Urothelium cell line (cell line): ENCODE data around the gene CDK18.
"Not testable (repeated sequence)": the region's sequence is repeated elsewhere in the genome, so short reads cannot be mapped to it uniquely, and the experiment has no call there.

Experiments used
- DNase-seq: peaks from one replicate; pipeline ENCODE4 v3.0.0; 2011; ENCODE audit warnings: low spot score, mixed read lengths
- FAIRE-seq: peaks from 2 replicates; lab custom pipeline; 2011; peaks lifted over from hg19 to GRCh38; lab: Jason Lieb, UNC

CDK18 gene

DNA sequence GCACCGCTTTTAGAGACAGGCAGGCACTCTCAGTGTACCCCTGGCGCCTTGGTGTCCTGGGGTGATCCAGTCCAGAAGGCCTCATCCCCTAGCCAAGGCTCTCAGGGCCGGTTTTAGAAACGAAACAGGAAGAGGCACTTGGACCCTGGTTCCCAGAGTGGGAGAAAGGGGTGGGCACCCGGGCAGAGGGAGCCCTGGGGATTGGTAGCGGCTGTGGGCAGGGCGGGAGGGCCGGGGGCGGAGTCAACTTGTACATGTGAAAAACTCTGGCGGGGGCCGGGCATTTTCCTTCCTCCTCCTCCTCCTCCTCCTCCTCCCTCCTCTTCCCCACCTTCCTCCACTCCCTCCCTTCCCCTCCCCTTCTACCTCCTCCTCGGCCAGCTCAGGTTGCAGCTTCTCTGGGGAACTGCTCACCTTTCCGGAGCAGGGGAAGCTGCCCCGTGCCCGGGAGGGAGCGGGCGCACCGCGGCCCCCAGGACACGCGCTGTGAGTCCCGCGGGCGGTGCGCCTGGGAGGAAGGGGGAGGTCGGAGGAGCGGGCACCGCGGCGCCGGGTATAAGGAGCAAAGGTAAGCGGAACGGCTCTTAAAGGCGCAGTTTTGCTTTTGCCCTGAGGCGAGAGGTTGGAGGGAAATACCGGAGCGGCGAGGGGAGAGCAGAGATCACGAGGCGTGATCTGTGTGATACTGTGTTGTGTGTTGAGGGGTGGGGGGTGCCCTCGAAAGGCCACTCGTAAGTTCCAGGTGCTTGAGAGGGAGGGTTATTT lies at the start of gene CDK18:
CDK18 (plus strand) TSS at position 359 of the 765 bp plus-strand sequence. CDS start 18,499 bp downstream, outside the sequence.
- FAIRE-seq: peak; percentile 92

DNA sequence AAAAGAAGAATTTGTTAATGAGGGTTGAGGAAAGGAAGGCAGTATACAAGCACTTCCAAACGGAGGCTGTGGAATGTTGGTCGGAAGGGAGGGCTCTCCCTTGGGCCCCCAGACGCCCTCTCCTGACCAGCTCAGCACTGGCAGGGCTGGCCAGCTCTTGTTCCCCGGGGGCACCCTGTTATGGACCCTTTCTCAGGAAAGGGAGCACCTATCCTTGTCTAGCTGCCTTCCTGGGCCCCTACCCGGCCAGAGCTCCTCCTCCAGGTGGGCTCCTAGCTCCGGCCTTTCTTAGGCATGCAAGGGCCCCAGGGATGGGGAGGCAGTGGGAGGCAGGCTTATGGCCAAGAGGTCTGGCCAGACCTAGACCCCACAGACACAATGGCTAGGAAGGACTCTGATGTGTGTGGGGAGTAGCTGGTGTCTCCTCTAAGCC lies 49.5 kb upstream of the CDK18 start:
- DNase-seq: no peak
- no peak for FAIRE-seq

More for the DNA sequence above, at the start of gene CDK18:
- DNase-seq: peak; percentile 94

DNA sequence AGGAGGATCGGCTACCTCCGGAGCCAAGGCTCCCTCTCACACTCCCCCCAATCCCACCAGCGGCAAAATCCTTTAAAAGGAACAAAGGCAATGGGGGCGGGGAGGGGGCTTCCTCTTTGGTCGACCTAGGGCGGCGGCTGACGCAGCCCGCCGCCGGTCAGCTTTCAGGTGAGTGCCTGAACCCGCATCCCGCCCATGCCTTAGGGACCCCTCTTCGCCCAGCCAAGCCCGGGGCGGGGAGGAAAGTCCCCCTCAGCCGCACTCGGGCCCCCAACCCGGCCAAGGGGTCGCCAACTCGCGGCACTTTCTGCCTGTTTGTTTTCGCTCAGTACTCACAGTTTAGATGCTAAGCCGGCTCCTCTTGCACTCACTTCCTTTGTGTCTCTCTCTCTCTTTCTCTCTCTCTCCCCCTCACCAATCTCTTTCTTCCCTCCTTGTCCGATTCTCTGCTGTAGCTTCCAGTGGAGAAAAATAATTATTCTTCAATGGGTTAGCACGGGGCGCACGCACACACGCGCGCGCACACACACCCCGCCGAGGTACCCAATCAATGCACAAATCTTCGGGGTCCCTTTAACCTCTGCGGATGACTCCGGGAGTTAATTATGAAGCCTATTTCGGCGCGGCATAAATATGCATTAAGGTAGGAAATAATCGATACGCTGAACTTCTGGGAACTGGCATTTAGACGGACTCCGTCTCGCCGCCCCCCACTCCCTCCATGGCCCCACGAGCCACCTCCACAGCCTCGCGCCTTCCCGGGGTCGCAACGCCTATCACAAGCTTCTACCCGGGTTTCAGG lies 48.7 kb upstream of the CDK18 start, which contains the start of gene BLACAT1:
BLACAT1 (minus strand) TSS at position 465 of the 802 bp plus-strand sequence.
- FAIRE-seq: no peak
- DNase-seq: no peak

DNA sequence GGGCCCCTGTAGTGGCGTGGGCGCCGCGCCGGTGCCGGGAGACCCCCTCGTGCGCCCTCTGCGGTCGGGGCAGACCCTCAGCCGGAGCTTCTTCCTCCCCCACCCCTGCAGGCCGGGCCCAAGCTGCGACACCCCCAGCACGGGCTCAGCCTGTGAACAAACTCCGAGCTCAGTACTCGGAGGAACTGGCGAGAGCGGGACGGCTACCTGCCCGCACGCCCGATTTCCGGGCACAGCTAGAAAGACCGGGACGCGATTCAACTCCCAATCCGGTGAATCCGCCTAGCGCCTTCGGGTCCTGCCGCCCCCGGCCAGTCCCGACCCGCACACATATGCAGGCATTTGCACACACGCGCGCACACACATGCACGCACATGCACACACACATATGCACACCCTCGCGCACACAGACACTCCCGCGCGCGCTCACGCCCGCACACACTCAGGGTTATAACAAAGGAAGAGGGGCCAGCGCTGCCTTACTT lies 48.0 kb upstream of the CDK18 start:
- DNase-seq (no peak), FAIRE-seq (no peak)

DNA sequence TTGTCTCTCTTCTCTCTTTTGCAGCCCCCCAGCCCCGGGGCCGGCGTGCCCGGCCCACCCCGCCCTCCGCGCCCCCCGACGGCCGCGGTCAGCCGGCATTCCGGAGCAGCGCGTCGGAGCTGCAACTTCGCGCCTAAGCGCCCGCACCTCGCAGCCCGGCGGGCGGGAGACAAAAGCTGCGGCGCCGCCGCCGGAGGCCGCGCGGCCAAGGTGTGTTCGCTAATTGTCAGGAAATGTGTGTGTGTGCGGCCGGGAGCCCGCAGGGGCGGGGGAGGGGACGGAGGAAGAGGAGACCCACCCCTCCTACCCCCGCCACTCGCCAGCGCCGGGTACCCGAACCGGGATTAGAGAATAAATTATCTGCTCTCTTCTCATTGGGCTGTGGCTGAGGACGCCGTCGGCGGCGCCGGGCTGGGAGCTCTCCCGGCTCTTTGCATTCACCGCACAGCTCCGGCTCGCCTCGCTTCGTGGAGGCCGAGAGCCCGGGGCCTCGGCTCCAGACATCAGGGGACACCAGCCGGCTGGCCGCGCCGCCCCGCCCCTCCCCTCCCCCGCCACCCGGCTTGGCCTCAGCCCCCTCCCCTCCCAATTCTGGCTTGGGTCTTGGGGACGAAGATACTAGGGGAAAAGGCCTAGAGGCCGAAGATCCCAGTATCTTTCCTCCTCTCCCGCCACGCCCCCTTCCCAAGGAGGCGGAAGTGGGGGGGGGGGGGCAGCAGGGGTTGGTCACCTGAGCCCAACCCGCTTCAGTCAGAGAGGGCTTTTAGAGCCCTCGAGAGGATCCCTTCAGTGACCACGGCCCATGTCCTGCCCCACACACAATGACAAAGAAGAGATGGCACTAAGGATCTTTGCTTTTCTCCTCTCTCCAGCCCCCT lies 47.4 kb upstream of the CDK18 start:
- DNase-seq: peak; percentile 54
- FAIRE-seq: no peak

DNA sequence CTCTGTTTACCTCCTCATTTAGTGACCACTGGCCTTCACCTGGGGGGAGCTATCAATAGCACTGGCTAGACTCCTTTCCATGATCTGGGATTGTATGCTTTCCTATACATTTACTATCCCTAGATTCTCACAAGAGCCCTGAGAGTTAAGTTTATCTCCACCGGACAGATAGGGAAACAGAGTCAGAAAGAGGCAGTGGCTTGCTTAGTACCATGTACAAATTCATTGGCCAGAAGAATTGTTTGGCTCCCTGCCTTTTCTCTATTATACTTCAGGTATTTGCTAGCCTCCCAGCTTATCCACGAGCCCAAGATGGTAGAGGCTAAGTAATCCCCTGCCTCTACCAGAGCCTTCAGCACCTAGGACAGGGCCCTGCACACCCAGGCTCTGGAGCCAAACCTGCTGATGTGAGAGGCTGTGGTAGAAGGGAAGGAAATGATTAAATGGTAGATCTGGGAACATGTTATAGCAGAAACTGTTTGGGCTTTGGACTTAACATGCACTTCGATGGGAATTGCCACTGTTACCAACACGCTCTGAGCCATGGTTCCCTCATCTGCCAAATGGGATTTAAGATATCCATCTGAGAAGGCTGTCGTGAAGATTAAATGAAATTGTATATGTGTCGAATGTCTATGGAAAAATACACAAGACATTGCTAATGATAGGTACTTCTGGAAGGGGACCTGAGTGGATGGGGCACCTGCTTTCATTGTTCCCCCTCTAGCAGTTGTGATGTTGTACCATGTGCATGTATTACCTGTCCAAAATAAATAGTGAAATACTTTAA lies 45.5 kb upstream of the CDK18 start:
- peak; percentile 68 for DNase-seq
- no peak for FAIRE-seq

DNA sequence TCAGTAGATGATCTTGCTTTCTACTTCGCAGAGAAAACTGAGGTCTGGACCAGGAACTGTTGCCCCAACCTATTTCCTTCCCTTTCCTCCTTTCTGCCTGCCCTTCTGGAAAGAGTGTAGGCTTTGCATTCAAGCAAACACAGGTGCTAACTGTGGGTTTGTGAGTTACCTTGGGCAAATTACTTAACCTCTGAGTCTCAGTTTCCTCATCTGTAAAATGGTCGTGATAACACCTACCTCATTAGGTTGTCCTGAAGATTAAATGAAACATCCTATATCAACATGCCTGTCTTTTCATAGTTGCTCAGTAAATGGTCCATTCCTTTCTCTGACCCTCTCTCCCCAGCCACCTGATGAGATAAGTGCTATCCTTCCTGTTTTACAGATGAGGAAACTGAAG lies 39.1 kb upstream of the CDK18 start:
- FAIRE-seq (no peak), DNase-seq (no peak)

DNA sequence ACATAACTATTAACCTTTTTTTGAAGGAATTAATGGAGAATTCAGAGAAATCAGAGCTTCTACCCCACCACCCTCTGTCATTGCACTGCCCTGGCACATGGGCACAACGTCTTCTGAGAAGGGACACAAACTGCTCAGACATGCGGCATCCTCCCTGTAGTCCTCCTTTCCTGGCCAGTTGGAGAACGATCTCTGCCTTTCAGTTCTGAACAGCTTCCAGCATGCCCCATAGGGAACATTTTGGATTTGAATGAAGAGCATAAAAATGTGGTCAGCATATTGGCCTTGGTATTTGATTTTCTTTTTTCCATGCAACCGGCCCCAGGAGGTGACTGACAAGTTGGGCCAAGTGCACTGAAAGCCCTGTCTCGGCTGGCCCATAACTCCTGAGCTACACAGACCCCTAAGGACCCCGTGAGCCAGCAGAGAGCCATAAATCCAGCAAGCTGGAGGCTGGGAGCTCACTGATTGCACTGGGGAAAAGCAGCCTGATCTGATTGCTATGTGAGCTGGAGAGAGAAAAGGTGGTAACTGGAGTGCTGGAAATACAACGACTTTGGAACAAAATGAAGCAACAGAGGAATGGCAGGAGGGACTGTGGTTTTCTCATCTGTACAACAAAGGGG lies 37.8 kb upstream of the CDK18 start:
- DNase-seq (no peak), FAIRE-seq (no peak)

DNA sequence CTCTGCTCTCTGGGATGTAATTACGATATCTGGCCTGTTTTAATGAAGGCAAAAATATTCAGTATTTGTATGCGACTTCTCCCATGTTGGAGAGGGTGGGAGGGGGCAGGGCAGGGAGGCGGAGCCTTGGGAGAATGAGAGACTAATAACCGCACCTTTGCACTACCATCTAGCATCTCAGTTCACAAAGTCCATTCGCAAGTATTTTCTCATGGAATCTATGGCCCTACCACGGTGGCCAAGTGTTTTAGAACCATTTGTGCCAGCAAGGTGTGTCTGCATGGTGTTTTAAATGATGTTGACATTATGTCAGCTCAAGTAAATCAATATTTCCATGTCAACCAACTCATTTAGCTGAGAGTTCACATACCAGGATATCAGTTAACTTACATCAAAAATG lies 34.3 kb upstream of the CDK18 start:
- DNase-seq (no peak), FAIRE-seq (no peak)

DNA sequence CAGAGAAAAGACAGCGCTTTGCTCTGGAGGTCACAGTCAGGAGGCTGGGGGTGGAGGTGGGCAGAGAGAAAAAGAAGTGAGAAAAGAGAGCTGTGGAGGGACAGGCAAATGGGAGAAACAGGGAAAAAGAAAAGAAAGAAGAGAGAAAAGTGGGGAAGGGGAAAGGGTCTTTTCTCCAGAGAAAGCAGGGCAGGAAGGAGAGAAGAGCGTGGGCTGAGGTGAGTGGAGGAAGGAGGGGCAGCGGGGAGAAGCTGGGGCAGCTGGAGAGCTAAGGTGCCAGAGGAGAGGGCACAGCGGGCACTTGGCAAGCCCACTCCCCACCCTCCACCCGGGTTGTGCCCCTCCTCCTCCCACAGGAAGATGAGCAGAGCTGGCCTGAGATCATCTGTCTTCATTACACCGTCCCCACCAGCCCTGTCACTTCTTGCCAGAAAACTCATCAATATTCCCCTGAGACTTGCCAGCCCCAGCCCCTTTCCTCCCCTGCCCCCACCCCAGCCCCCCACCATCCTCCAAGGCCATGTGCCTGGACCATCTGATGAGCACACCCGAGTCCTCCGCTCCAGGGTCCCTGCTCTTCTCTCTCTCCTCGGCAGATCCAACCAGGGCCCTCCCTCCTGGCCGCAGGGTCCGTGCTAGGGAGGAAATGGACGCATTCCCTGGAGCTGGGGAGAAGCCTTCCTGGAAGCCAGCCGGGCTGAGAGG lies 31.6 kb upstream of the CDK18 start:
- DNase-seq (no peak), FAIRE-seq (no peak)

DNA sequence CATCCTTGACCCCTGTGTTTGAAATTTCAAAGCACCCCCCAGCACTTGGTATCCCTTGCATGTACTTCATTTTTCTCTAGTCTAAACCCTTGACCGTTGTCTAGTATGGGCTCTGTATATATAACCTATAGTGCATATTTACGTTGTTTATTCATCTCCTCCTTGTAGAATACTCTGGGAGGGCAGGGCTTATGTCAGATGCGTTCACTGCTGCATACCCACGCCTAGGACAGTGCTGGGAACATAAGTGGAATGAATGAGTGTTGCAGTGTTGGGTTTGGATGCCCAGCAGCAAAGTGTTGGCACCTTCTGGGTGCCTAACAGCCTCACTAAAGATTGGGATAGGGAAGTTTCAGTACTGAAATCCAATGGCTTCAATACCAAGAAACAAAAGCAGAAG lies 31.0 kb upstream of the CDK18 start:
- DNase-seq: no peak
- FAIRE-seq: no peak

DNA sequence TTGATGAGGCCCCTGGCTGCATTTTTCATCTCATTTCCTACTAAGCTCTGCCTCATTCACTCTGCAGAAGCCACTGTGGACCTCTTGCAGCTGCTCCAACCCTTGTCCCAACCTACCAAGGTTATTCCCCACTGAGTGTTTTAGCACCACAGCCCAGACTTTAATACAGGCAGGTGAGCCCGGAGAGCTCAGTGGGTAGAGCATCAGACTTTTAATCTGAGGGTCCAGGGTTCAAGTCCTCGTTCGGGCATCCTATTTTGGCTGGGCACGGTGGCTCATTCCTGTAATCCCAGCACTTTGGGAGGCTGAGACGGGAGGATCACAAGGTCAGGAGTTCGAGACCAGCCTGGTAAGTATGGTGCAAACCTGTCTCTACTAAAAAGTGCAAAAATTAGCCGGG lies 30.5 kb upstream of the CDK18 start:
- FAIRE-seq (no peak), DNase-seq (no peak)

DNA sequence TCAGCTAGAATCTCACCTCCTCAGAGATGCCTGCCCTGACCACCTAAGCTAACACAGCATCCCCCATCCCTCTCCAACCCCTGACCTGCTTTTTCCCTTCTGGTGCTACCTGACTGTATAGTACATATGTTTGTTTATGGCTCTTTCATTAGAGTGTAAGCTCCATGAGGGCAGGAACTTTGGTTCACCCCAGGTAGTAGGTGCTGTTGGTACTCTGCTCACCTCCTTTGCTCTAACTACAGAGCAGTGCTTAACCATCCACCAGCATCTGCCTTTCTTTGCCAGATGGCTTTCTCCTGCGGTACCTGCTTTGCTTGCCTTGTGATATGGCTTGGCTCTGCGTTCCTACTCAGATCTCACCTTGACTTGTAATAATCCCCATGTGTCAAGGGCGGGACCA lies 29.9 kb upstream of the CDK18 start:
- no peak for FAIRE-seq
- DNase-seq: no peak

DNA sequence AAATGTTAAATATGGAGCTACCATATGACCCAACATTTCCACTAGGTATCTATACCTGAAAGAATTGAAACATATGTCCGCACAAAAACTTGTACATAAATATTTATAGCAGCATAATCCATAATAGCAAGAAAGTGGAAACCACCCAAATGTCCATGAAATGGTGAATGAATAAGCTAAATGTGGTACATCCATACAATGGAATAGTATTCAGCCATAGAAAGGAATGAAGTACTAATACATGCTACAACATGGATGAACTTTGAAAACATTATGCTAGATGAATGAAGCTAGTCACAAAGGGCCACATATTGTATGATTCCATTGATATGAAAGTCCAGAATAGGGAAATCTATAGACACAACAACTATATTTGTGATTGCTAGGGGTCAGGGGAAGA lies 28.6 kb upstream of the CDK18 start:
- no peak for FAIRE-seq
- DNase-seq: no peak

DNA sequence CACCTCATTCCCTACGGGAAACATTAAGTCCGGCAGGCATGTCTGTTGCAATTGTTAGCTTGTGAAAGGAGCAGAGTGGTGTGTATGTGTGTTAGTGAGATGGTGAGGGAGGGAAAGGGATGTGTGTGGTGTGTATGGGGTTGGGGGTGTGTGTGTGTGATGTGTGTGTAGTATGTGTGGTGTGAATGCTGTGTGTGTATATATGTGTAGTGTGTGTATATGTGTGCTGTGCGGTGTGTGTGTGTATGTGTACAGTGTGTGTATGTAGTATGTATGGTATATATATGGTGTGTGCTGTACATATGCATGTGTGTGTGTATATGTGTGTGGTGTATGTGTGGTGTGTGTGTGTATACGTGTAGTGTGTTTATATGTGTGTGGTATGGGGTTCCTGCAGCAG lies 27.8 kb upstream of the CDK18 start:
- peak; percentile 99 for FAIRE-seq
- DNase-seq: no peak

DNA sequence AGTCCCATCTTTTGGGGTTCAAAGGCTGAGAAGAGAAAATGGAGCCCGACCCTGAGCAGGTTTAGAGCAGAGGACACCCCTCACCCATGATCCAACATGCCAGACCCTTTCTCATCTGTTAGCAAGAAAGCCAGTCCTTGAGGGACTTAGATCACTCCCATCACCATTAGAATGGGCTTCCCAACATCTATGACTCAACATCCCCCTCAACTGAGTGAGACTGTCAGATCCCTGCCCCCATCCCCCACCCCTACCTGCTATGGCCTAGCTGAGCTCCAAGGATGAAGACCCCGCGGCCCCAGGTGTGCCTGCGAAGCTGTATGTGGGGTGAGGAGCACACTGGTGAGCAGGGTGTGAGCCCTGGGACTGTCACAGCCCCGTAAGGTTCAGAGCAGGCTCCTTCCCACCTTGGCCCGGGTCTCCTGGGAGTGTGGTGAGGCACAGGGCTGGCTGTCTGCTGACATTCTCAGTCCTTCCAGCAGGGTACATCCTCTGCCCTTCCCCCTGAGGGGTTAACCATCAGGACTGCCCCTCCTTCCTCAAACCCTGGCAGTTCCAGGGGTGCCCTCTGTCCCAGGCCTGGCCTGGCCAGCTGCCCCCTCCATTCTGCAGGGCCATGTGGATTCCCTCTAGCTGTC lies 27.2 kb upstream of the CDK18 start:
- DNase-seq: peak; percentile 60
- FAIRE-seq: no peak

DNA sequence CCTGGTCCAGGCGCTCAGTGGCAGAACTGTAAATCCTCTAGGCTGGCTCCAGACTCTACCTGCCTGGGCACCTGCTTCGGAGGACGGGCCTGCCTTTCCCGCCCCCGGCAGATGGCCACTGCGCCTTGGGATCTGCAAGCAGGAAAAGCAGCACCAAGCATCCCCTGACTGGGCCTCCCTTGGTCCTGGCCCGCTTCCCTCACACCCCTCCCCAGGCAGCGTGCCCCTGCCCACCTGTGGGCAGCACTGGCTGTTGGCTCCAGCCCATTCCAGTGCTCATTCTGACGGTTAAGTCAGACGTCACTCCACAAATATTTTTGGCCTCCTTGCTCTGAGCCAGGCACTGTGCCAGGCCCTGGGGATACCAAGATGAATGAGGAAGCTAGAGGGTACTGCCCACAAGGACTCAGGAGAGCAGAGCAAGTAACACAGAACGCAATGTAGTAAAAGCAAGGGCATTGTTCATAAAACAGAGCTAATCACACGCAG lies 26.7 kb upstream of the CDK18 start:
- FAIRE-seq: peak; percentile 97
- DNase-seq: peak; percentile 82

DNA sequence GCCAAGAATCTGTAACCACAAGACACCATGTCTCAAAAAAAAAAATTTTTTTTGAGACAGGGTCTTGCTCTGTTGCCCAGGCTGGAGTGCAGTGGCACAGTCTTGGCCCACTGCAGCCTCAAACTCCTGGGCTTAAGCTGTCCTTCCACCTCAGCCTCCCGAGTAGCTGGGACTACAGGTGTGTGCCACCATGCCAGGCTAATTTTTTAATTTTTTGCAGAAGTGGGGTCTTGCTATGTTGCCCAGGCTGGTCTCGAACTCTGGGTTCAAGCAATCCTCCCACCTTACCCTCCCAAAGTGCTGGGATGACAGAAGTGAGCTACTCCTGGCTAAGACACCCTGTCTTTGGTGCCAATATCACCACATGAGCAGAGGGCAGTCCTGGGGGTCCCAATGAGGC lies 25.5 kb upstream of the CDK18 start:
- DNase-seq, FAIRE-seq: not testable (repeated sequence)
